ENCODE results near the gene SEZ6L. TPM values are rescaled to one million over a fixed set of nuclear protein-coding genes. Genes with fewer than 3 reads are reported as not detected.

The SEZ6L gene
- polyA plus RNA-seq, 1 donor (not counting 4 experiments of a cell fraction or from before 2014, with no cell fraction given), result not detected

DNA sequence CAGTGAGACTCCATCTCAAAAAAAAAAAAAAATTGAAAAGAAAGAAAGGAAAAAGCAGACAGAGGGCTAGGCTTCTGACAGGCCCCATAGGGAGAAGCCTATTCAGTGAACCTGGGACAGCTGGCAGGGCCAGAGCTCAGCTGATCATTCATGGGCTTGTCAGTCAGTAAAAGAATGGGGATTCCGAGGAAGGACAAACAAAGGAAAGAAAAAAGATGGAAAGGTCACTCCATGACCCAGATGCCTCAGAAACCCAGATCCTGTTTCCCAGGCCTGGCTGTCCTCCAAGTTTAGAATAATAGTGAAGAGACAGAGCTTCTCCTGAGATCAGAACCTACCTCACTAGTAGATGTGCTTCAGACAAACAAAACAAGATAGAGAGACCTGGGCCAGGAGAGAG lies 225.5 kb downstream of the SEZ6L start:
- no peak for FAIRE-seq
- dilution Hi-C loops (cut with MboI; ENCODE audit: extremely low pct_ligation_motif_present, low sequenced_read_pairs), result no loop called here
- no peaks in the 10 kb centered on the region for H3K36me3 ChIP-seq (ENCODE audit: control insufficient read depth in 2 of 2, extremely low read depth in 1 of 2, insufficient read depth in 2 of 2, low read length in 2 of 2)

GRCh38 chr22:26395926-26396325 lies 226.7 kb downstream of the SEZ6L start:
- Histone ChIP-seq H3K4me3 (ENCODE audit: control insufficient read depth in 2 of 3, extremely low read depth in 1 of 3, insufficient read depth in 2 of 3, low read depth in 1 of 3, low read length in 3 of 3) (no peak overlapping the region), H3K4me1 (ENCODE audit: control insufficient read depth, extremely low read depth, insufficient read depth, low read length) (no peaks in the 10 kb centered on the region), H3K27ac (ENCODE audit: control insufficient read depth, insufficient read depth, low read length) (no peak overlapping the region), H3K4me2 (ENCODE audit: control insufficient read depth, extremely low read depth, insufficient read depth, low read depth, low read length) (no peak overlapping the region), H3K27me3 (ENCODE audit: control insufficient read depth, extremely low read depth, insufficient read depth, low read length) (peaks cover 3% of the 10 kb centered on the region), H3K9me3 (ENCODE audit: control insufficient read depth, low read depth, low read length) (no peaks in the 10 kb centered on the region), H2AFZ (ENCODE audit: control insufficient read depth, low read length) (no peak overlapping the region), H3K36me3 (ENCODE audit: control insufficient read depth in 2 of 2, extremely low read depth in 1 of 2, insufficient read depth in 2 of 2, low read length in 2 of 2) (no peaks in the 10 kb centered on the region), H4K20me1 (ENCODE audit: control insufficient read depth, extremely low read depth, insufficient read depth, low read length) (no peaks in the 10 kb centered on the region), H3K9ac (ENCODE audit: control insufficient read depth, extremely low read depth, insufficient read depth, low read length) (no peak overlapping the region), H3K79me2 (ENCODE audit: control insufficient read depth, insufficient read depth, low read length) (no peaks in the 10 kb centered on the region), H3K9me1 (ENCODE audit: control insufficient read depth, extremely low read depth, insufficient read depth, low read length) (no peaks in the 10 kb centered on the region)
- DNase-seq (ENCODE audit: low read depth, low spot score), result no peak
- dilution Hi-C loops (cut with MboI; ENCODE audit: extremely low pct_ligation_motif_present, low sequenced_read_pairs), result no loop called here
- FAIRE-seq, result no peak
- TF ChIP-seq EZH2 (IDR thresholded peaks at IDR 0.05; ENCODE audit: low read length) (no peak), CTCF (optimal IDR thresholded peaks at IDR 0.05 in 1 of 3, IDR thresholded peaks at IDR 0.05 in 1 of 3, conservative IDR thresholded peaks at IDR 0.05 in 1 of 3; ENCODE audit: extremely low read depth in 1 of 3, insufficient read depth in 2 of 3, low read length in 3 of 3) (no peak)

More for the DNA sequence above, 225.5 kb downstream of the SEZ6L start:
- Histone ChIP-seq H3K9me1 (ENCODE audit: control insufficient read depth, extremely low read depth, insufficient read depth, low read length) (no peaks in the 10 kb centered on the region), H3K27ac (ENCODE audit: control insufficient read depth, insufficient read depth, low read length) (no peak overlapping the region), H3K4me3 (ENCODE audit: control insufficient read depth in 2 of 3, extremely low read depth in 1 of 3, insufficient read depth in 2 of 3, low read depth in 1 of 3, low read length in 3 of 3) (no peak overlapping the region), H4K20me1 (ENCODE audit: control insufficient read depth, extremely low read depth, insufficient read depth, low read length) (no peaks in the 10 kb centered on the region), H3K4me1 (ENCODE audit: control insufficient read depth, extremely low read depth, insufficient read depth, low read length) (no peaks in the 10 kb centered on the region), H3K9ac (ENCODE audit: control insufficient read depth, extremely low read depth, insufficient read depth, low read length) (no peak overlapping the region), H3K27me3 (ENCODE audit: control insufficient read depth, extremely low read depth, insufficient read depth, low read length) (peaks cover 3% of the 10 kb centered on the region), H3K4me2 (ENCODE audit: control insufficient read depth, extremely low read depth, insufficient read depth, low read depth, low read length) (no peak overlapping the region), H2AFZ (ENCODE audit: control insufficient read depth, low read length) (no peak overlapping the region), H3K79me2 (ENCODE audit: control insufficient read depth, insufficient read depth, low read length) (no peaks in the 10 kb centered on the region), H3K9me3 (ENCODE audit: control insufficient read depth, low read depth, low read length) (no peaks in the 10 kb centered on the region)
- no peak for TF ChIP-seq EZH2 (IDR thresholded peaks at IDR 0.05; ENCODE audit: low read length)
- no peak for TF ChIP-seq CTCF (optimal IDR thresholded peaks at IDR 0.05 in 1 of 3, IDR thresholded peaks at IDR 0.05 in 1 of 3, conservative IDR thresholded peaks at IDR 0.05 in 1 of 3; ENCODE audit: extremely low read depth in 1 of 3, insufficient read depth in 2 of 3, low read length in 3 of 3)
- no peak for DNase-seq (ENCODE audit: low read depth, low spot score)
